K562 (cell line): ENCODE measurements around the gene SLC22A7. TPM values are rescaled to one million over a fixed set of nuclear protein-coding genes. Genes with fewer than 3 reads are reported as not detected.

ENCODE experiments used
- ATF1 ChIP-seq, 2 experiments: fragments of 450-650 bp in 1 of 2; IDR thresholded peaks; 2 replicates each; pipeline ENCODE4 v1.6.1; 2016; ENCODE audit warnings: missing compliant biosample characterization in 1 of 2, missing genetic modification characterization in 1 of 2
- BRD9 ChIP-seq: fragments of 450-650 bp; IDR thresholded peaks from 2 replicates; pipeline ENCODE4 v1.6.1; 2018; ENCODE audit warnings: low read depth; ENCODE audit not compliant: partially characterized antibody
- DEAF1 ChIP-seq: fragments of 450-650 bp; formaldehyde crosslinking; IDR thresholded peaks from 2 replicates; pipeline ENCODE4 v1.4.0; 2020; ENCODE audit warnings: mild to moderate bottlenecking, moderate library complexity
- ERF ChIP-seq: fragments of 450-650 bp; formaldehyde crosslinking; IDR thresholded peaks from 2 replicates; pipeline ENCODE4 v1.4.0; 2020; ENCODE audit warnings: mild to moderate bottlenecking, mixed read lengths
- GTF2E2 ChIP-seq: fragments of 200-800 bp; sonication (Bioruptor generic); IDR thresholded peaks from 2 replicates; pipeline ENCODE4 v1.6.1; 2016; ENCODE audit warnings: missing genetic modification characterization, missing compliant biosample characterization
- HSF4 ChIP-seq: fragments of 250-450 bp; sonication (Bioruptor Pico); IDR thresholded peaks from 2 replicates; pipeline ENCODE4 v2.1.2; 2022; ENCODE audit warnings: mild to moderate bottlenecking, moderate library complexity, borderline replicate concordance
- POLR3G ChIP-seq: IDR thresholded peaks from 2 replicates; pipeline ENCODE4 v1.6.1; 2011; ENCODE audit not compliant: insufficient read length, insufficient replicate concordance; ENCODE audit errors: extremely low read depth
- PRDM10 ChIP-seq: fragments of 450-650 bp; IDR thresholded peaks from 2 replicates; pipeline ENCODE4 v1.6.1; 2018; ENCODE audit not compliant: partially characterized antibody
- PTTG1 ChIP-seq: fragments of 450-650 bp; IDR thresholded peaks from 2 replicates; pipeline ENCODE4 v1.6.1; 2016; ENCODE audit warnings: low read depth, mild to moderate bottlenecking, missing genetic modification characterization, missing compliant biosample characterization
- RAD21 ChIP-seq, 2 experiments: fragments of 250-450 bp in 1 of 2; fragments of 450-650 bp in 1 of 2; sonication (Bioruptor Pico) in 1 of 2; formaldehyde crosslinking in 1 of 2; IDR thresholded peaks in 1 of 2; conservative IDR thresholded peaks in 1 of 2; 2 replicates each; pipeline versions ENCODE4 v1.4.0 to v1.8.0; 2020 to 2022; ENCODE audit warnings: mild to moderate bottlenecking in 2 of 2, moderate library complexity in 1 of 2
- SETDB1 ChIP-seq: IDR thresholded peaks from one replicate; pipeline ENCODE4 v1.6.1; 2012; ENCODE audit warnings: low read length, control low read depth, inconsistent platforms
- SMARCC2 ChIP-seq: fragments of 450-650 bp; IDR thresholded peaks from 2 replicates; pipeline ENCODE4 v1.6.1; 2017; ENCODE audit warnings: antibody characterized with exemption, moderate library complexity, mild to moderate bottlenecking, low read depth
- ZEB2 ChIP-seq: fragments of 450-650 bp; IDR thresholded peaks from 2 replicates; pipeline ENCODE4 v1.6.1; 2016
- ZFPM2 ChIP-seq: fragments of 250-450 bp; sonication (Bioruptor Pico); IDR thresholded peaks from 2 replicates; pipeline ENCODE4 v1.5.1; 2022; ENCODE audit warnings: mild to moderate bottlenecking
- ZNF146 ChIP-seq: IDR thresholded peaks from one replicate; pipeline ENCODE4 v1.6.1; 2018; ENCODE audit warnings: missing compliant biosample characterization; ENCODE audit not compliant: unreplicated experiment
- ZNF197 ChIP-seq: fragments of 200-800 bp; sonication (Bioruptor generic); IDR thresholded peaks from 2 replicates; pipeline ENCODE4 v1.6.1; 2016; ENCODE audit warnings: low read depth, missing genetic modification characterization, missing compliant biosample characterization
- ZNF444 ChIP-seq: fragments of 250-450 bp; sonication (Bioruptor Pico); IDR thresholded peaks from 2 replicates; pipeline ENCODE4 v1.4.0; 2020; ENCODE audit warnings: mild to moderate bottlenecking, moderate library complexity
- ZNF511 ChIP-seq: sonication (generic); formaldehyde crosslinking; IDR thresholded peaks from 2 replicates; pipeline ENCODE4 v1.8.0; 2022; ENCODE audit warnings: mild to moderate bottlenecking, missing genetic modification reagents
- ZNF699 ChIP-seq: fragments of 250-450 bp; sonication (Bioruptor Pico); IDR thresholded peaks from 2 replicates; pipeline ENCODE4 v1.8.0; 2021; ENCODE audit warnings: mild to moderate bottlenecking, moderate library complexity; ENCODE audit not compliant: insufficient replicate concordance
- ZNF830 ChIP-seq: fragments of 250-450 bp; sonication (Bioruptor Pico); IDR thresholded peaks from 2 replicates; pipeline ENCODE4 v1.5.0; 2021; ENCODE audit warnings: mild to moderate bottlenecking
- polyA plus RNA-seq, 8 experiments: library from polyadenylated mRNA; depleted of rRNA in 4 of 8; stranded (reverse) in 5 of 8; unstranded in 3 of 8; fragments of >200 nt; fragmentation: Nextera tagmentation in 2 of 8; fragmentation: Illumina TruSeq in 1 of 8; extraction: Ambion mirVana in 2 of 8; extraction: Trizol in 1 of 8; gene quantifications; 2 replicates each; pipeline versions ENCODE4 v1.2.1 to v1.2.3, GENCODE V29; 2011 to 2014; ENCODE audit warnings: inconsistent platforms in 1 of 8, missing spikeins in 1 of 8
- total RNA-seq, 7 experiments: library from RNA; depleted of rRNA in 6 of 7; stranded (reverse); fragments of >200 nt in 6 of 7; fragmentation: Illumina TruSeq in 2 of 7; extraction: Trizol in 2 of 7; gene quantifications; 2 replicates each; pipeline versions ENCODE4 v1.2.1 to v1.2.3, GENCODE V29; 2011 to 2021; ENCODE audit warnings: low replicate concordance in 1 of 7
- TF ChIP-seq, protein P1 (sequence below): sonication (generic); formaldehyde crosslinking; IDR thresholded peaks from 2 replicates; pipeline ENCODE4 v1.8.1; 2023; ENCODE audit warnings: mild to moderate bottlenecking, missing genetic modification reagents

SLC22A7 gene
- total and polyA plus RNA-seq, 9 of the 15 experiments (the other 6 are each of a cell fraction or from before 2014, with no cell fraction given): not detected

DNA sequence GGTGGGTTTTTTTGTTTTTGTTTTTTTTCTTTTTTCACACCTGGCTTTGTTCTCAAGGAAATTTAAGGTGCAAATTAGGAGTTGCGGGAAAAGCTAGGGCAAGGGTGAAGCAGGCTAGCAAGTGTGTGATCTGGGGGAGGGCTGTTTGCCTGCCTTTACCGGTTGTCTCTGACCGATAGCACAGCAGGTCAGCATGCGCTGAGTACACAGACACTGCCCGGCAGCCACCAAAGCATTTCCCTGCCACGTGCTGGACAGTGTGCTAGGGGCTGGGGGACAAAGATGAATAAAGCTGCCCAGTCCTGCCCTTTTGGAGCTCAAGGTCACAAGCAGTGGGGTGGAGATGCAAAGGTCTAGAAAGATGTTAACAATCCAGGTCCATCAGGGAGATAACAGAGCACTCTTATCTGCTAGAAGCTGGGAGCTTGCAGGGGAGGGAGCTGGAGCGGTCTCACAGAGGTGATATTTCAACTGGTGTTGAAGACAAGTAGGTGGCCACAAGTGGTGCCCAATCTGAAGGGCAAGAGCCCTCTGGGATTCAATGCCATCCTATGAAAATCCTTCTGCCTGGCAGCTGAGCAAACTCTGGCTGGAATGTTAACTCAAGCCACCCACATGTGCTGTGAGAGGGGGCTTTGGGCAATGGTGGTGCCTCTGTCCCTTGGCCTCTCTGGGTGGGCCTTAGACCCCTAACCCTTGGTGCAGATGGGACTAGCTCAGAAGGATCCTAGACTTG lies 30.3 kb upstream of the SLC22A7 start (continued):
- TF ChIP-seq HSF4 (CRISPR knock-in tag): no peak
- TF ChIP-seq RAD21 (CRISPR knock-in tag; conservative IDR thresholded peaks at IDR 0.05 in 1 of 2, IDR thresholded peaks at IDR 0.05 in 1 of 2): no peak; a peak in 1 of 4 replicates
- no peak for TF ChIP-seq PRDM10
- TF ChIP-seq, protein P1, sequence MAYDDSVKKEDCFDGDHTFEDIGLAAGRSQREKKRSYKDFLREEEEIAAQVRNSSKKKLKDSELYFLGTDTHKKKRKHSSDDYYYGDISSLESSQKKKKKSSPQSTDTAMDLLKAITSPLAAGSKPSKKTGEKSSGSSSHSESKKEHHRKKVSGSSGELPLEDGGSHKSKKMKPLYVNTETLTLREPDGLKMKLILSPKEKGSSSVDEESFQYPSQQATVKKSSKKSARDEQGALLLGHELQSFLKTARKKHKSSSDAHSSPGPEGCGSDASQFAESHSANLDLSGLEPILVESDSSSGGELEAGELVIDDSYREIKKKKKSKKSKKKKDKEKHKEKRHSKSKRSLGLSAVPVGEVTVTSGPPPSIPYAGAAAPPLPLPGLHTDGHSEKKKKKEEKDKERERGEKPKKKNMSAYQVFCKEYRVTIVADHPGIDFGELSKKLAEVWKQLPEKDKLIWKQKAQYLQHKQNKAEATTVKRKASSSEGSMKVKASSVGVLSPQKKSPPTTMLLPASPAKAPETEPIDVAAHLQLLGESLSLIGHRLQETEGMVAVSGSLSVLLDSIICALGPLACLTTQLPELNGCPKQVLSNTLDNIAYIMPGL (CRISPR knock-in tag): no peak
- TF ChIP-seq BRD9: no peak
- no peak for TF ChIP-seq ERF (CRISPR knock-in tag)
- no peak for TF ChIP-seq ZNF699 (CRISPR knock-in tag)
- TF ChIP-seq ZNF146 (CRISPR knock-in tag): no peak
- TF ChIP-seq GTF2E2 (tag): no peak
- no peak for TF ChIP-seq ATF1 (CRISPR knock-in tag; IDR thresholded peaks at IDR 0.05)
- no peak; the same call in 1 of the 2 replicates for TF ChIP-seq ATF1 (tag; IDR thresholded peaks at IDR 0.05)
- TF ChIP-seq POLR3G: no peak
- TF ChIP-seq ZNF511 (CRISPR knock-in tag): no peak
- TF ChIP-seq ZNF830 (CRISPR knock-in tag): no peak
- peak; percentile 41; the same call in 1 of the 2 replicates for TF ChIP-seq ZNF197 (CRISPR knock-in tag)
- TF ChIP-seq ZFPM2 (CRISPR knock-in tag): no peak
- TF ChIP-seq PTTG1 (tag): no peak
- no peak for TF ChIP-seq ZNF444 (CRISPR knock-in tag)
- TF ChIP-seq SETDB1: no peak
- TF ChIP-seq DEAF1 (CRISPR knock-in tag): 0 out of 2 replicates have a peak, but pooled peaks have one; percentile 4
- TF ChIP-seq SMARCC2: no peak
- TF ChIP-seq ZEB2: peak; percentile 35; the same call in 1 of the 2 replicates
